ENCODE results near the gene PDE3A.
"Not testable (repeated sequence)": the region's sequence is repeated elsewhere in the genome, so short reads cannot be mapped to it uniquely, and the experiment has no call there.

Gene PDE3A

GRCh38 chr12:20368114-20368650 is at the start of gene PDE3A:
TSS of gene PDE3A (plus strand) at chr12:20368537. CDS start at chr12:20369285, 748 bp downstream.
- no peak for DNase-seq

- DNase-seq = no peak
Observed at GRCh38 chr12:20319366-20319765, 49.0 kb upstream of the PDE3A start.

GRCh38 chr12:20320552-20320951 is 47.8 kb upstream of the PDE3A start:
- DNase-seq = no peak

- not testable (repeated sequence) for DNase-seq
Observed at GRCh38 chr12:20330826-20331505, 37.4 kb upstream of the PDE3A start.

GRCh38 chr12:20339060-20339459 is 29.3 kb upstream of the PDE3A start:
- DNase-seq = no peak

- DNase-seq = no peak
Observed at GRCh38 chr12:20342111-20342510, 26.2 kb upstream of the PDE3A start.

- DNase-seq = no peak
Observed at GRCh38 chr12:20345866-20346265, 22.5 kb upstream of the PDE3A start.

- DNase-seq = no peak
Observed at GRCh38 chr12:20350026-20350425, 18.3 kb upstream of the PDE3A start.

- no peak for DNase-seq
Observed at GRCh38 chr12:20350495-20350894, 17.8 kb upstream of the PDE3A start.

- no peak for DNase-seq
Observed at GRCh38 chr12:20351406-20351805, 16.9 kb upstream of the PDE3A start.

GRCh38 chr12:20356048-20356447 is 12.3 kb upstream of the PDE3A start:
- no peak for DNase-seq

GRCh38 chr12:20360407-20360806 is 7.9 kb upstream of the PDE3A start:
- no peak for DNase-seq

GRCh38 chr12:20361416-20361815 is 6.9 kb upstream of the PDE3A start:
- DNase-seq = no peak

GRCh38 chr12:20364501-20364900 is 3.8 kb upstream of the PDE3A start:
- no peak for DNase-seq

- DNase-seq = no peak
Observed at GRCh38 chr12:20366776-20367409, 1.4 kb upstream of the PDE3A start.

GRCh38 chr12:20367583-20368113 is 689 bp upstream of the PDE3A start:
- DNase-seq = no peak

- DNase-seq = no peak
Observed at GRCh38 chr12:20368651-20369304, 441 bp downstream of the PDE3A start.

GRCh38 chr12:20369305-20370013 is 1.1 kb downstream of the PDE3A start:
- DNase-seq = no peak

- no peak for DNase-seq
Observed at GRCh38 chr12:20370014-20370386, 1.7 kb downstream of the PDE3A start.

- no peak for DNase-seq
Observed at GRCh38 chr12:20370866-20371519, 2.7 kb downstream of the PDE3A start.

- no peak for DNase-seq
Observed at GRCh38 chr12:20372326-20373096, 4.2 kb downstream of the PDE3A start.

GRCh38 chr12:20374795-20375194 is 6.5 kb downstream of the PDE3A start:
- no peak for DNase-seq

Measured in activated CD4-positive, alpha-beta T cell treated with anti-CD3 and anti-CD28 coated beads, Interleukin-2, amount 50 U/mL, for 16 hours (primary cell).